Measurements from ENCODE around the gene PPP1R3E.

The PPP1R3E gene

GRCh38 chr14:23347406-23348296 lies 45.0 kb upstream of the PPP1R3E start:
- H3K27ac ChIP-seq: no peak overlapping the region
- no peak overlapping the region for H3K9ac ChIP-seq
- no peaks in the 10 kb centered on the region for H3K36me3 ChIP-seq (ENCODE audit: insufficient read depth)
- no peaks in the 10 kb centered on the region for H3K79me2 ChIP-seq (ENCODE audit: insufficient read depth, low read depth)
- H3K4me1 ChIP-seq (ENCODE audit: low read depth, poor library complexity, severe bottlenecking): no peaks in the 10 kb centered on the region
- H4K20me1 ChIP-seq (ENCODE audit: insufficient read depth): no peaks in the 10 kb centered on the region
- no peak overlapping the region for H3K4me3 ChIP-seq (IDR thresholded peaks at IDR 0.05; ENCODE audit: insufficient read depth, low read depth, low read length)
- no peak overlapping the region for H3K4me2 ChIP-seq
- H2AFZ ChIP-seq (ENCODE audit: low read depth): no peak overlapping the region
- H3K27me3 ChIP-seq (ENCODE audit: insufficient read depth, low read depth): no peaks in the 10 kb centered on the region
- no peak for TF ChIP-seq CTCF (conservative IDR thresholded peaks at IDR 0.05; ENCODE audit: low read depth, low read length)

- Histone ChIP-seq H4K20me1 (ENCODE audit: insufficient read depth) (no peaks in the 10 kb centered on the region), H3K4me1 (ENCODE audit: low read depth, poor library complexity, severe bottlenecking) (no peaks in the 10 kb centered on the region), H3K4me3 (IDR thresholded peaks at IDR 0.05; ENCODE audit: insufficient read depth, low read depth, low read length) (no peak overlapping the region), H3K9ac (no peak overlapping the region), H3K36me3 (ENCODE audit: insufficient read depth) (no peaks in the 10 kb centered on the region), H2AFZ (ENCODE audit: low read depth) (no peak overlapping the region), H3K27ac (no peak overlapping the region), H3K27me3 (ENCODE audit: insufficient read depth, low read depth) (no peaks in the 10 kb centered on the region), H3K79me2 (ENCODE audit: insufficient read depth, low read depth) (no peaks in the 10 kb centered on the region), H3K4me2 (no peak overlapping the region)
- no peak for TF ChIP-seq CTCF (conservative IDR thresholded peaks at IDR 0.05; ENCODE audit: low read depth, low read length)
Observed at GRCh38 chr14:23346693-23347405, 44.2 kb upstream of the PPP1R3E start.

GRCh38 chr14:23345987-23346692 lies 43.5 kb upstream of the PPP1R3E start:
- Histone ChIP-seq H3K27me3 (ENCODE audit: insufficient read depth, low read depth) (no peaks in the 10 kb centered on the region), H3K36me3 (ENCODE audit: insufficient read depth) (no peaks in the 10 kb centered on the region), H3K4me1 (ENCODE audit: low read depth, poor library complexity, severe bottlenecking) (no peaks in the 10 kb centered on the region), H3K4me3 (IDR thresholded peaks at IDR 0.05; ENCODE audit: insufficient read depth, low read depth, low read length) (no peak overlapping the region), H3K27ac (no peak overlapping the region), H4K20me1 (ENCODE audit: insufficient read depth) (no peaks in the 10 kb centered on the region), H3K4me2 (no peak overlapping the region), H3K9ac (no peak overlapping the region), H2AFZ (ENCODE audit: low read depth) (no peak overlapping the region), H3K79me2 (ENCODE audit: insufficient read depth, low read depth) (no peaks in the 10 kb centered on the region)
- TF ChIP-seq CTCF (conservative IDR thresholded peaks at IDR 0.05; ENCODE audit: low read depth, low read length): no peak

GRCh38 chr14:23344481-23344880 lies 41.8 kb upstream of the PPP1R3E start:
- no peak for TF ChIP-seq CTCF (conservative IDR thresholded peaks at IDR 0.05; ENCODE audit: low read depth, low read length)
- no peaks in the 10 kb centered on the region for H3K27me3 ChIP-seq (ENCODE audit: insufficient read depth, low read depth)
- no peak overlapping the region for H3K4me3 ChIP-seq (IDR thresholded peaks at IDR 0.05; ENCODE audit: insufficient read depth, low read depth, low read length)
- H2AFZ ChIP-seq (ENCODE audit: low read depth): no peak overlapping the region
- H3K9ac ChIP-seq: no peak overlapping the region
- no peaks in the 10 kb centered on the region for H3K4me1 ChIP-seq (ENCODE audit: low read depth, poor library complexity, severe bottlenecking)
- H3K36me3 ChIP-seq (ENCODE audit: insufficient read depth): no peaks in the 10 kb centered on the region
- H3K4me2 ChIP-seq: no peak overlapping the region
- no peaks in the 10 kb centered on the region for H4K20me1 ChIP-seq (ENCODE audit: insufficient read depth)
- H3K79me2 ChIP-seq (ENCODE audit: insufficient read depth, low read depth): no peaks in the 10 kb centered on the region
- no peak overlapping the region for H3K27ac ChIP-seq

All from KMS-11 (cell line).